ENCODE measurements around the gene MARCHF11. TPM values are rescaled to one million over a fixed set of nuclear protein-coding genes. Genes with fewer than 3 reads are reported as not detected.

The MARCHF11 gene
- polyA plus RNA-seq, 3 donors: not detected

GRCh38 chr5:16065831-16066230 lies 113.8 kb downstream of the MARCHF11 start:
- Histone ChIP-seq H3K4me2 (replicated peaks; ENCODE audit: extremely low read depth, low read length, poor library complexity, severe bottlenecking) (no peak overlapping the region), H2AFZ (ENCODE audit: insufficient read depth, low read depth, low read length, poor library complexity, severe bottlenecking) (no peak overlapping the region), H3K27me3 (ENCODE audit: control insufficient read depth in 2 of 2, insufficient read depth in 2 of 2, low read length in 2 of 2) (no peaks in the 10 kb centered on the region), H3K27ac (ENCODE audit: low read depth in 1 of 2, low read length in 2 of 2) (no peak overlapping the region), H3K4me1 (ENCODE audit: control insufficient read depth in 1 of 2, insufficient read depth in 2 of 2, low read length in 2 of 2) (no peaks in the 10 kb centered on the region), H3K4me3 (replicated peaks in 1 of 3; ENCODE audit: low read depth in 2 of 3, low read length in 3 of 3) (no peak overlapping the region), H3K9me3 (replicated peaks in 1 of 2; ENCODE audit: control insufficient read depth in 1 of 2, insufficient read depth in 1 of 2, low read length in 2 of 2) (peaks cover 10 to 18% of the 10 kb centered on the region in 2 donors), H3K79me2 (ENCODE audit: insufficient read depth, low read length) (no peaks in the 10 kb centered on the region), H3K9ac (ENCODE audit: insufficient read depth, low read length, poor library complexity, severe bottlenecking) (no peak overlapping the region), H3K36me3 (replicated peaks in 1 of 2; ENCODE audit: control insufficient read depth in 1 of 2, insufficient read depth in 2 of 2, low read length in 2 of 2) (no peaks in the 10 kb centered on the region), H4K20me1 (ENCODE audit: insufficient read depth, low read length) (no peaks in the 10 kb centered on the region)
- intact Hi-C loops (cut with micrococcal nuclease): no loop called here
- no peak for TF ChIP-seq CTCF (IDR thresholded peaks at IDR 0.05)
- Mint-ChIP-seq H3K36me3 (no peaks in the 10 kb centered on the region), H3K27me3 (ENCODE audit: low read depth in 3 of 3) (no peaks in the 10 kb centered on the region), H3K4me3 (no peak overlapping the region), H3K27ac (no peak overlapping the region), H3K4me1 (no peaks in the 10 kb centered on the region), H3K9me3 (peaks cover 0 to 15% (median 6%) of the 10 kb centered on the region in 7 donors)
- DNase-seq: no peak
- WGBS (ENCODE audit: insufficient coverage): 93% methylated on average over 2 of the region's 4 CpGs

GRCh38 chr5:16064135-16064893 lies 115.3 kb downstream of the MARCHF11 start:
- no peak for TF ChIP-seq CTCF (IDR thresholded peaks at IDR 0.05)
- no peaks in the 10 kb centered on the region for H3K27me3 ChIP-seq (ENCODE audit: control insufficient read depth in 2 of 2, insufficient read depth in 2 of 2, low read length in 2 of 2)
- intact Hi-C loops (cut with micrococcal nuclease): no loop called here
- H3K4me1 ChIP-seq (ENCODE audit: control insufficient read depth in 1 of 2, insufficient read depth in 2 of 2, low read length in 2 of 2): no peaks in the 10 kb centered on the region
- H4K20me1 ChIP-seq (ENCODE audit: insufficient read depth, low read length): no peaks in the 10 kb centered on the region
- H3K27me3 Mint-ChIP-seq (ENCODE audit: low read depth in 3 of 3): no peaks in the 10 kb centered on the region
- WGBS (ENCODE audit: insufficient coverage): 72% methylated on average over 4 of the region's 9 CpGs
- H3K36me3 Mint-ChIP-seq: no peaks in the 10 kb centered on the region
- H3K4me1 Mint-ChIP-seq: no peaks in the 10 kb centered on the region
- H3K9me3 Mint-ChIP-seq: peaks cover 3 to 25% (median 9%) of the 10 kb centered on the region in 7 donors
- no peak overlapping the region for H2AFZ ChIP-seq (ENCODE audit: insufficient read depth, low read depth, low read length, poor library complexity, severe bottlenecking)
- H3K36me3 ChIP-seq (replicated peaks in 1 of 2; ENCODE audit: control insufficient read depth in 1 of 2, insufficient read depth in 2 of 2, low read length in 2 of 2): no peaks in the 10 kb centered on the region
- H3K9me3 ChIP-seq (replicated peaks in 1 of 2; ENCODE audit: control insufficient read depth in 1 of 2, insufficient read depth in 1 of 2, low read length in 2 of 2): peaks cover 11 to 29% of the 10 kb centered on the region in 2 donors
- H3K79me2 ChIP-seq (ENCODE audit: insufficient read depth, low read length): no peaks in the 10 kb centered on the region
- DNase-seq: no peak
- no peak overlapping the region for H3K27ac Mint-ChIP-seq
- no peak overlapping the region for H3K9ac ChIP-seq (ENCODE audit: insufficient read depth, low read length, poor library complexity, severe bottlenecking)
- no peak overlapping the region for H3K4me3 ChIP-seq (replicated peaks in 1 of 3; ENCODE audit: low read depth in 2 of 3, low read length in 3 of 3)
- no peak overlapping the region for H3K4me2 ChIP-seq (replicated peaks; ENCODE audit: extremely low read depth, low read length, poor library complexity, severe bottlenecking)
- H3K4me3 Mint-ChIP-seq: peak overlapping the region in 1 of 2 donors; percentile 11
- no peak overlapping the region for H3K27ac ChIP-seq (ENCODE audit: low read depth in 1 of 2, low read length in 2 of 2)
